Psoas muscle (tissue), 8 donors: ENCODE measurements around the gene EXOSC2. TPM values are rescaled to one million over a fixed set of nuclear protein-coding genes. Genes with fewer than 3 reads are reported as not detected.

Source experiments
- ATAC-seq, 4 donors: fragments of 200-7000 bp; cut with Tn5 transposase; one replicate each; pipeline ENCODE4 v1.9.1; 2020; ENCODE audit warnings: moderate library complexity in 3 of 4, mild to moderate bottlenecking in 2 of 4
- DNase-seq, 2 donors: peaks; one replicate each; pipeline ENCODE4 v3.0.0-alpha.2; 2020
- H3K27ac ChIP-seq: fragments of 200-600 bp; one replicate; pipeline ENCODE4 v1.8.0; 2022
- H3K27me3 ChIP-seq, 3 donors: fragments of 200-600 bp in 1 of 3; one replicate each; pipeline versions ENCODE4 v1.6.1 to v1.8.0; 2013 to 2022; ENCODE audit warnings: low read length in 2 of 3, mild to moderate bottlenecking in 2 of 3, moderate library complexity in 1 of 3; ENCODE audit not compliant: insufficient read depth in 3 of 3
- H3K36me3 ChIP-seq, 2 donors: fragments of 200-600 bp in 1 of 2; one replicate each; pipeline versions ENCODE4 v1.6.1 to v1.8.0; 2013 to 2022; ENCODE audit warnings: low read depth in 1 of 2, mild to moderate bottlenecking in 1 of 2, moderate library complexity in 1 of 2; ENCODE audit not compliant: insufficient read depth in 1 of 2
- H3K4me1 ChIP-seq: fragments of 200-600 bp; one replicate; pipeline ENCODE4 v1.8.0; 2022
- H3K4me3 ChIP-seq: fragments of 200-600 bp; one replicate; pipeline ENCODE4 v1.8.0; 2022; ENCODE audit warnings: mild to moderate bottlenecking
- H3K9me3 ChIP-seq: fragments of 200-600 bp; one replicate; pipeline ENCODE4 v1.8.0; 2022
- CTCF ChIP-seq: fragments of 200-600 bp; IDR thresholded peaks from one replicate; pipeline ENCODE4 v1.8.0; 2022; ENCODE audit warnings: antibody characterized with exemption
- WGBS, 3 donors: extraction: QIAGEN DNeasy Blood & Tissue Kit; methylation state at CpG; one replicate each; pipeline versions ENCODE4 v1.1.6 to v1.1.7; 2013; 5-methylcytosine and 5-hydroxymethylcytosine counted together
- intact Hi-C, 2 donors: fragments of 100-400 bp; cut with DNase I; formaldehyde crosslinking; loops; one replicate each; pipeline versions ENCODE4 v1.11.0 to v1.14.2; 2022
- polyA plus RNA-seq, 3 donors: library from polyadenylated mRNA; stranded (reverse); fragments of 200-250 nt; gene quantifications; one replicate each; pipeline ENCODE4 v1.2.3, GENCODE V29; 2013
- total RNA-seq, 4 donors: library from RNA; stranded (reverse); fragmentation: NEBNext Ultra II Directional in 2 of 4; extraction: Animal tissue kit (Norgen Biotek cat#: 25700) in 2 of 4; gene quantifications; one replicate each; pipeline versions ENCODE4 v1.2.1 to v1.2.4, GENCODE V29; 2021 to 2023
- donor health status: healthy with polysubstance abuse.
- donor health status: DM: no; HTN: no; CAD: no; lungs with moderate emphysema.
- donor health status: Bipolar disorder and iron deficiency.
- donor health status: healthy.
- donor health status: DM: yes; HTN: yes; CAD: no.
- donor health status: DM: no; HTN: no; CAD: no.
- donor health status: DM: no; HTN: no; CAD: no.
- donor health status: DM: yes; HTN: yes; CAD: no.

Gene EXOSC2
- total and polyA plus RNA-seq, 7 donors: 11.8 to 25.0 (median 15.5) TPM

- H3K27ac ChIP-seq: no peak overlapping the region
- 85 to 88% (median 86%) methylated on average over 11 of the region's 11 CpGs for WGBS, 3 donors
- H3K9me3 ChIP-seq: no peaks in the 10 kb centered on the region
- DNase-seq: no peak
- no peaks in the 10 kb centered on the region for H3K4me1 ChIP-seq
- H3K36me3 ChIP-seq: no peaks in the 10 kb centered on the region
- no peaks in the 10 kb centered on the region for H3K27me3 ChIP-seq
- no peak for ATAC-seq
- TF ChIP-seq CTCF: no peak
- H3K4me3 ChIP-seq: no peak overlapping the region
- intact Hi-C loops: no loop called here
Observed at GRCh38 chr9:130740218-130741023, 46.8 kb downstream of the EXOSC2 start.

GRCh38 chr9:130741024-130741305 is 47.4 kb downstream of the EXOSC2 start:
- no peaks in the 10 kb centered on the region for H3K4me1 ChIP-seq
- ATAC-seq: no peak
- no peak for TF ChIP-seq CTCF
- H3K27ac ChIP-seq: no peak overlapping the region
- WGBS, 3 donors: 96 to 97% (median 97%) methylated on average over 3 of the region's 3 CpGs
- DNase-seq: no peak
- intact Hi-C loops: no loop called here
- no peak overlapping the region for H3K4me3 ChIP-seq
- H3K9me3 ChIP-seq: no peaks in the 10 kb centered on the region
- no peaks in the 10 kb centered on the region for H3K27me3 ChIP-seq
- H3K36me3 ChIP-seq: no peaks in the 10 kb centered on the region

- intact Hi-C loops: no loop called here
- Histone ChIP-seq H3K27ac (no peak overlapping the region), H3K4me1 (no peaks in the 10 kb centered on the region), H3K36me3 (no peaks in the 10 kb centered on the region), H3K27me3 (no peaks in the 10 kb centered on the region), H3K4me3 (no peak overlapping the region), H3K9me3 (no peaks in the 10 kb centered on the region)
- no peak for TF ChIP-seq CTCF
- 67 to 83% (median 70%) methylated on average over 7 of the region's 7 CpGs for WGBS, 3 donors
- no peak for DNase-seq
- peak; percentile 63 to 77 (median 68) for ATAC-seq
Observed at GRCh38 chr9:130741831-130742449, 48.4 kb downstream of the EXOSC2 start.

- H3K4me3 ChIP-seq: no peak overlapping the region
- TF ChIP-seq CTCF: no peak
- no peak for DNase-seq
- H3K36me3 ChIP-seq: no peaks in the 10 kb centered on the region
- intact Hi-C loops: no loop called here
- H3K27me3 ChIP-seq: no peaks in the 10 kb centered on the region
- H3K27ac ChIP-seq: no peak overlapping the region
- H3K9me3 ChIP-seq: no peaks in the 10 kb centered on the region
- no peaks in the 10 kb centered on the region for H3K4me1 ChIP-seq
- ATAC-seq: no peak
- 79 to 85% (median 82%) methylated on average over 4 of the region's 4 CpGs for WGBS, 3 donors
Observed at GRCh38 chr9:130743656-130744055, 50.1 kb downstream of the EXOSC2 start.
